HepG2 (cell line): ENCODE measurements around the gene LRP5. TPM values are rescaled to one million over a fixed set of nuclear protein-coding genes. Genes with fewer than 3 reads are reported as not detected.

Experiments used
- AGO2 ChIP-seq: fragments of 200-400 bp; formaldehyde crosslinking; optimal IDR thresholded peaks from 2 replicates; pipeline ENCODE3; 2017; ENCODE audit warnings: mild to moderate bottlenecking, low read depth, low read length, moderate library complexity
- ARHGAP35 ChIP-seq: sonication (generic); formaldehyde crosslinking; IDR thresholded peaks from 2 replicates; pipeline ENCODE4 v1.9.0; 2022; ENCODE audit warnings: mild to moderate bottlenecking, inconsistent platforms, moderate library complexity, missing genetic modification reagents, borderline replicate concordance
- ASH2L ChIP-seq: fragments of 300-600, 200-600 bp; sonication (generic); IDR thresholded peaks from 2 replicates; pipeline ENCODE4 v1.7.0; 2017; ENCODE audit warnings: low read depth, mild to moderate bottlenecking, moderate library complexity, mixed read lengths, low read length; ENCODE audit not compliant: insufficient read length
- ATF7-NPFF ChIP-seq: sonication (generic); formaldehyde crosslinking; IDR thresholded peaks from 2 replicates; pipeline ENCODE4 v1.8.1; 2023; ENCODE audit warnings: mild to moderate bottlenecking, low read depth, missing genetic modification reagents, moderate library complexity
- CENPT ChIP-seq: sonication (generic); formaldehyde crosslinking; IDR thresholded peaks from 2 replicates; pipeline ENCODE4 v1.8.0; 2022; ENCODE audit warnings: low read depth, mild to moderate bottlenecking, moderate library complexity, missing genetic modification reagents
- EEA1 ChIP-seq: sonication (generic); formaldehyde crosslinking; IDR thresholded peaks from 2 replicates; pipeline ENCODE4 v1.5.1; 2020; ENCODE audit warnings: mild to moderate bottlenecking, missing genetic modification reagents, borderline replicate concordance
- FOXA3 ChIP-seq: IDR thresholded peaks from 2 replicates; pipeline ENCODE4 v1.6.1; 2016; ENCODE audit warnings: missing genetic modification reagents, missing compliant biosample characterization
- GABPB1 ChIP-seq: IDR thresholded peaks from 2 replicates; pipeline ENCODE4 v1.6.1; 2016; ENCODE audit warnings: mild to moderate bottlenecking, missing genetic modification reagents, moderate library complexity, missing compliant biosample characterization
- MAZ ChIP-seq, 2 experiments: sonication (generic) in 1 of 2; formaldehyde crosslinking in 1 of 2; IDR thresholded peaks; 2 replicates each; pipeline versions ENCODE4 v1.5.0 to v1.6.1; 2012 to 2020; ENCODE audit warnings: low read depth in 2 of 2, mild to moderate bottlenecking in 2 of 2, borderline replicate concordance in 1 of 2, improper control_type of control experiment in 1 of 2, low read length in 1 of 2, missing genetic modification reagents in 1 of 2, moderate library complexity in 1 of 2
- MXD3 ChIP-seq: IDR thresholded peaks from 2 replicates; pipeline ENCODE4 v1.6.1; 2016; ENCODE audit warnings: mild to moderate bottlenecking, missing biosample characterization, missing genetic modification reagents
- POLR2G ChIP-seq: fragments of 200-400 bp; formaldehyde crosslinking; IDR thresholded peaks from 2 replicates; pipeline ENCODE4 v1.6.1; 2018; ENCODE audit warnings: mild to moderate bottlenecking, low read depth, low read length, moderate library complexity
- SALL2 ChIP-seq: sonication (generic); formaldehyde crosslinking; IDR thresholded peaks from 2 replicates; pipeline ENCODE4 v1.8.1; 2023; ENCODE audit warnings: mild to moderate bottlenecking, missing genetic modification reagents, inconsistent platforms
- SAP130 ChIP-seq: IDR thresholded peaks from 2 replicates; pipeline ENCODE4 v1.6.1; 2016; ENCODE audit warnings: low read depth
- SMAD3 ChIP-seq: sonication (generic); formaldehyde crosslinking; IDR thresholded peaks from 2 replicates; pipeline ENCODE4 v1.4.0; 2020; ENCODE audit warnings: missing genetic modification reagents
- ZBTB14 ChIP-seq: sonication (generic); formaldehyde crosslinking; IDR thresholded peaks from 2 replicates; pipeline ENCODE4 v1.4.0; 2020; ENCODE audit warnings: missing genetic modification reagents
- ZFX ChIP-seq: sonication (generic); formaldehyde crosslinking; IDR thresholded peaks from 2 replicates; pipeline ENCODE4 v1.4.0; 2020; ENCODE audit warnings: mild to moderate bottlenecking, low read depth, missing genetic modification reagents, moderate library complexity
- ZFY ChIP-seq: sonication (generic); formaldehyde crosslinking; IDR thresholded peaks from 2 replicates; pipeline ENCODE4 v1.4.0; 2020; ENCODE audit warnings: missing genetic modification reagents
- ZNF292 ChIP-seq: sonication (generic); formaldehyde crosslinking; IDR thresholded peaks from 2 replicates; pipeline ENCODE4 v1.8.1; 2022; ENCODE audit warnings: mild to moderate bottlenecking, low read depth, missing genetic modification reagents, borderline replicate concordance
- ZNF557 ChIP-seq: sonication (generic); formaldehyde crosslinking; IDR thresholded peaks from 2 replicates; pipeline ENCODE4 v1.4.0; 2020; ENCODE audit warnings: missing genetic modification reagents
- polyA plus RNA-seq, 8 experiments: library from polyadenylated mRNA; depleted of rRNA in 3 of 8; stranded (reverse) in 7 of 8; unstranded in 1 of 8; fragments of >200 nt; fragmentation: Illumina TruSeq in 4 of 8; extraction: Trizol in 4 of 8; gene quantifications; 2 replicates each; pipeline versions ENCODE4 v1.2.1 to v1.2.3, GENCODE V29; 2011 to 2016; ENCODE audit warnings: low read depth in 4 of 8, missing spikeins in 1 of 8, mixed read lengths in 1 of 8; ENCODE audit not compliant: insufficient read depth in 1 of 8
- total RNA-seq, 5 experiments: library from RNA; depleted of rRNA; stranded (reverse); fragments of >200 nt; fragmentation: Illumina TruSeq; extraction: Trizol; gene quantifications; 2 replicates each; pipeline ENCODE4 v1.2.3, GENCODE V29; 2016; ENCODE audit warnings: low read depth in 1 of 5
- TF ChIP-seq, protein P1 (sequence below): fragments of 450-650 bp; IDR thresholded peaks from 2 replicates; pipeline ENCODE4 v1.6.1; 2017; ENCODE audit warnings: mild to moderate bottlenecking
- TF ChIP-seq, protein P2 (sequence below): sonication (generic); formaldehyde crosslinking; IDR thresholded peaks from 2 replicates; pipeline ENCODE4 v1.9.0; 2021; ENCODE audit warnings: missing genetic modification reagents, mild to moderate bottlenecking, borderline replicate concordance

Gene LRP5
- total and polyA plus RNA-seq, 2 of the 13 experiments (the other 11 are each of a cell fraction or from before 2014, with no cell fraction given), result 40.4 to 64.0 TPM

- TF ChIP-seq ZBTB14 (peak; percentile 52; the same call in 1 of the 2 replicates), ZNF292 (CRISPR knock-in tag) (no peak), SMAD3 (CRISPR knock-in tag) (no peak), AGO2 (peak; percentile 37), SALL2 (CRISPR knock-in tag) (peak; percentile 12; the same call in 1 of the 2 replicates), ARHGAP35 (CRISPR knock-in tag) (no peak), ASH2L (peak; percentile 76), EEA1 (CRISPR knock-in tag) (0 out of 2 replicates have a peak, but pooled peaks have one; percentile 56), MAZ (IDR thresholded peaks at IDR 0.05; ENCODE audit: borderline replicate concordance, low read depth, low read length) (0 out of 2 replicates have a peak, but pooled peaks have one; percentile 4), MAZ (CRISPR knock-in tag; IDR thresholded peaks at IDR 0.05; ENCODE audit: low read depth) (0 out of 2 replicates have a peak, but pooled peaks have one; percentile 4), ZFX (CRISPR knock-in tag) (peak; percentile 80), CENPT (CRISPR knock-in tag) (0 out of 2 replicates have a peak, but pooled peaks have one; percentile 33), MXD3 (0 out of 2 replicates have a peak, but pooled peaks have one; percentile 23), GABPB1 (CRISPR knock-in tag) (no peak; the same call in 1 of the 2 replicates), SAP130 (CRISPR knock-in tag) (peak; percentile 30; the same call in 1 of the 2 replicates), ATF7-NPFF (CRISPR knock-in tag) (peak; percentile 53; the same call in 1 of the 2 replicates), ZFY (CRISPR knock-in tag) (peak; percentile 87), ZNF557 (no peak), POLR2G (peak; percentile 40; the same call in 1 of the 2 replicates), FOXA3 (CRISPR knock-in tag) (0 out of 2 replicates have a peak, but pooled peaks have one; percentile 16)
- TF ChIP-seq, protein P1, sequence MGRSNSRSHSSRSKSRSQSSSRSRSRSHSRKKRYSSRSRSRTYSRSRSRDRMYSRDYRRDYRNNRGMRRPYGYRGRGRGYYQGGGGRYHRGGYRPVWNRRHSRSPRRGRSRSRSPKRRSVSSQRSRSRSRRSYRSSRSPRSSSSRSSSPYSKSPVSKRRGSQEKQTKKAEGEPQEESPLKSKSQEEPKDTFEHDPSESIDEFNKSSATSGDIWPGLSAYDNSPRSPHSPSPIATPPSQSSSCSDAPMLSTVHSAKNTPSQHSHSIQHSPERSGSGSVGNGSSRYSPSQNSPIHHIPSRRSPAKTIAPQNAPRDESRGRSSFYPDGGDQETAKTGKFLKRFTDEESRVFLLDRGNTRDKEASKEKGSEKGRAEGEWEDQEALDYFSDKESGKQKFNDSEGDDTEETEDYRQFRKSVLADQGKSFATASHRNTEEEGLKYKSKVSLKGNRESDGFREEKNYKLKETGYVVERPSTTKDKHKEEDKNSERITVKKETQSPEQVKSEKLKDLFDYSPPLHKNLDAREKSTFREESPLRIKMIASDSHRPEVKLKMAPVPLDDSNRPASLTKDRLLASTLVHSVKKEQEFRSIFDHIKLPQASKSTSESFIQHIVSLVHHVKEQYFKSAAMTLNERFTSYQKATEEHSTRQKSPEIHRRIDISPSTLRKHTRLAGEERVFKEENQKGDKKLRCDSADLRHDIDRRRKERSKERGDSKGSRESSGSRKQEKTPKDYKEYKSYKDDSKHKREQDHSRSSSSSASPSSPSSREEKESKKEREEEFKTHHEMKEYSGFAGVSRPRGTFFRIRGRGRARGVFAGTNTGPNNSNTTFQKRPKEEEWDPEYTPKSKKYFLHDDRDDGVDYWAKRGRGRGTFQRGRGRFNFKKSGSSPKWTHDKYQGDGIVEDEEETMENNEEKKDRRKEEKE, result no peak
- TF ChIP-seq, protein P2, sequence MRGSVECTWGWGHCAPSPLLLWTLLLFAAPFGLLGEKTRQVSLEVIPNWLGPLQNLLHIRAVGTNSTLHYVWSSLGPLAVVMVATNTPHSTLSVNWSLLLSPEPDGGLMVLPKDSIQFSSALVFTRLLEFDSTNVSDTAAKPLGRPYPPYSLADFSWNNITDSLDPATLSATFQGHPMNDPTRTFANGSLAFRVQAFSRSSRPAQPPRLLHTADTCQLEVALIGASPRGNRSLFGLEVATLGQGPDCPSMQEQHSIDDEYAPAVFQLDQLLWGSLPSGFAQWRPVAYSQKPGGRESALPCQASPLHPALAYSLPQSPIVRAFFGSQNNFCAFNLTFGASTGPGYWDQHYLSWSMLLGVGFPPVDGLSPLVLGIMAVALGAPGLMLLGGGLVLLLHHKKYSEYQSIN (CRISPR knock-in tag), result no peak
These were observed 148.6 kb downstream of the LRP5 start, which contains the start of gene PPP6R3 (continued) for GRCh38 chr11:68460741-68461574.
